Liver (tissue), 9 donors: Measurements from ENCODE around the gene TBL1XR1. TPM values are rescaled to one million over a fixed set of nuclear protein-coding genes. Genes with fewer than 3 reads are reported as not detected.

ENCODE experiments used
- DNase-seq: peaks from one replicate; pipeline ENCODE4 v3.0.0-alpha.2; 2017; ENCODE audit warnings: low spot score
- H3K27ac ChIP-seq, 2 donors: one replicate each; pipeline ENCODE4 v1.7.0; 2013; ENCODE audit warnings: inconsistent platforms in 2 of 2, low read length in 2 of 2, control low read depth in 1 of 2, low read depth in 1 of 2, mild to moderate bottlenecking in 1 of 2
- H3K27me3 ChIP-seq, 4 donors: one replicate each; pipeline versions ENCODE4 v1.6.1 to v1.7.0; 2013; ENCODE audit warnings: low read length in 3 of 4, inconsistent platforms in 1 of 4, mild to moderate bottlenecking in 1 of 4, moderate library complexity in 1 of 4; ENCODE audit not compliant: control insufficient read depth in 4 of 4, insufficient read depth in 4 of 4
- H3K36me3 ChIP-seq, 4 donors: one replicate each; pipeline versions ENCODE4 v1.6.1 to v1.7.0; 2013; ENCODE audit warnings: low read length in 3 of 4, mild to moderate bottlenecking in 3 of 4, low read depth in 1 of 4, moderate library complexity in 1 of 4; ENCODE audit not compliant: control insufficient read depth in 4 of 4, insufficient read depth in 3 of 4
- H3K4me1 ChIP-seq, 4 donors: one replicate each; pipeline versions ENCODE4 v1.6.1 to v1.7.0; 2013; ENCODE audit warnings: low read length in 3 of 4, mild to moderate bottlenecking in 3 of 4, moderate library complexity in 1 of 4; ENCODE audit not compliant: control insufficient read depth in 4 of 4, insufficient read depth in 4 of 4
- H3K4me3 ChIP-seq, 3 donors: one replicate each; pipeline versions ENCODE4 v1.6.1 to v1.7.0; 2013; ENCODE audit warnings: low read length in 3 of 3, control low read depth in 1 of 3, low read depth in 1 of 3, mild to moderate bottlenecking in 1 of 3
- H3K9ac ChIP-seq, 2 donors: one replicate each; pipeline ENCODE4 v1.7.0; 2013; ENCODE audit warnings: low read length in 2 of 2, mild to moderate bottlenecking in 2 of 2, moderate library complexity in 2 of 2, control low read depth in 1 of 2, low read depth in 1 of 2
- H3K9me3 ChIP-seq, 4 donors: one replicate each; pipeline versions ENCODE4 v1.6.1 to v1.7.0; 2013; ENCODE audit warnings: low read length in 3 of 4; ENCODE audit not compliant: control insufficient read depth in 4 of 4
- EGR1 ChIP-seq, 2 donors: IDR thresholded peaks; 2 replicates each; pipeline ENCODE4 v1.6.1; 2016 to 2018; ENCODE audit warnings: antibody characterized with exemption in 2 of 2, low read depth in 2 of 2
- FOXA1 ChIP-seq: IDR thresholded peaks from 2 replicates; pipeline ENCODE4 v1.6.1; 2016; ENCODE audit warnings: antibody characterized with exemption
- FOXA2 ChIP-seq: IDR thresholded peaks from 2 replicates; pipeline ENCODE4 v1.6.1; 2016; ENCODE audit warnings: antibody characterized with exemption
- GABPA ChIP-seq, 2 donors: IDR thresholded peaks in 1 of 2; conservative IDR thresholded peaks in 1 of 2; 2 replicates each; pipeline ENCODE4 v1.6.1; 2016; ENCODE audit warnings: antibody characterized with exemption in 2 of 2, mild to moderate bottlenecking in 1 of 2, moderate library complexity in 1 of 2
- HNF4A ChIP-seq, 2 donors: conservative IDR thresholded peaks; 2 replicates each; pipeline ENCODE4 v1.6.1; 2016; ENCODE audit warnings: antibody characterized with exemption in 2 of 2, mild to moderate bottlenecking in 2 of 2
- HNF4G ChIP-seq: IDR thresholded peaks from 2 replicates; pipeline ENCODE4 v1.6.1; 2016; ENCODE audit warnings: antibody characterized with exemption
- JUND ChIP-seq, 2 donors: IDR thresholded peaks; 2 replicates each; pipeline ENCODE4 v1.6.1; 2016; ENCODE audit warnings: antibody characterized with exemption in 2 of 2
- NR2F2 ChIP-seq: IDR thresholded peaks from 2 replicates; pipeline ENCODE4 v1.6.1; 2016; ENCODE audit warnings: antibody characterized with exemption
- RAD21 ChIP-seq, 2 donors: IDR thresholded peaks; 2 replicates each; pipeline ENCODE4 v1.6.1; 2016; ENCODE audit warnings: antibody characterized with exemption in 2 of 2, mild to moderate bottlenecking in 2 of 2
- RXRA ChIP-seq, 2 donors: IDR thresholded peaks; 2 replicates each; pipeline ENCODE4 v1.6.1; 2017 to 2018; ENCODE audit warnings: antibody characterized with exemption in 2 of 2, mild to moderate bottlenecking in 1 of 2
- SP1 ChIP-seq: IDR thresholded peaks from 2 replicates; pipeline ENCODE4 v1.6.1; 2018; ENCODE audit warnings: antibody characterized with exemption, mild to moderate bottlenecking
- TAF1 ChIP-seq: conservative IDR thresholded peaks from 2 replicates; pipeline ENCODE4 v1.6.1; 2016; ENCODE audit warnings: antibody characterized with exemption, mild to moderate bottlenecking
- YY1 ChIP-seq: IDR thresholded peaks from 2 replicates; pipeline ENCODE4 v1.6.1; 2016; ENCODE audit warnings: antibody characterized with exemption, mild to moderate bottlenecking
- WGBS: extraction: QIAGEN DNeasy Blood & Tissue Kit; methylation state at CpG from one replicate; pipeline ENCODE4 v1.1.7; 2013; 5-methylcytosine and 5-hydroxymethylcytosine counted together
- polyA plus RNA-seq, 2 donors: library from polyadenylated mRNA; stranded (reverse) in 1 of 2; unstranded in 1 of 2; fragments of 200-250 nt in 1 of 2; fragments of >200 nt in 1 of 2; fragmentation: Nextera tagmentation in 1 of 2; extraction: Ambion mirVana in 1 of 2; gene quantifications; one replicate each; pipeline versions ENCODE4 v1.2.1 to v1.2.3, GENCODE V29; 2013 to 2015
- total RNA-seq, 2 donors: library from RNA; depleted of rRNA; stranded (reverse); fragments of >200 nt; gene quantifications; one replicate each; pipeline ENCODE4 v1.2.3, GENCODE V29; 2014
- TF ChIP-seq, protein P1 (sequence below): IDR thresholded peaks from 2 replicates; pipeline ENCODE4 v1.6.1; 2016; ENCODE audit warnings: antibody characterized with exemption
- TF ChIP-seq, protein P2 (sequence below): fragments of 150-350 bp; IDR thresholded peaks from 2 replicates; pipeline ENCODE4 v1.5.1; 2017; ENCODE audit warnings: improper control_type of control experiment, low read depth, low read length; ENCODE audit not compliant: missing input control
- TF ChIP-seq, protein P3 (sequence below): IDR thresholded peaks from 2 replicates; pipeline ENCODE4 v1.6.1; 2016; ENCODE audit warnings: antibody characterized with exemption
- TF ChIP-seq, protein P4 (sequence below): IDR thresholded peaks from 2 replicates; pipeline ENCODE4 v1.6.1; 2016; ENCODE audit warnings: antibody characterized with exemption
- TF ChIP-seq, protein P5 (sequence below): IDR thresholded peaks from 2 replicates; pipeline ENCODE4 v1.6.1; 2016; ENCODE audit warnings: antibody characterized with exemption, mild to moderate bottlenecking
- donor health status: healthy.
- donor health status: healthy.
- donor health status: healthy.
- donor health status: healthy.
- donor health status: healthy.

TBL1XR1 gene
- total and polyA plus RNA-seq, 4 donors = 10.3 to 65.9 (median 33.2) TPM

DNA sequence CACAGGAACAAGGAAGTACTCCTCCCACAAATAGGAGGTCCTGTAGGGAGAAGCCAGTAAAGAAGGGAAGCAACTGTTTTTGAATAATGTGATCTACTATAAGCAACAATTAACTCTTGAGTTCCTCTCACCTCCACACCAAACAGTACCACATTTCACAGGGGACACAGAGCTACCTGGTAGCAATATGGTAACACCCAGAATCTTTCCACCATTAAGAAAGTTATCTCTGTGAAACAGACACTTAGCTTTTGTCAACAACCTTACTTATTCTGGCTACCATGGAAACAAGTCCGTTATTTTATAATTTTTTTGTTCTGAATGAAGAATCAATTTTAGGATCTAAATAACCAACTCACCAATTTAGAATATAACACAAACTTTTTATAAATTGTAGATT, 49.5 kb downstream of the TBL1XR1 start:
- Histone ChIP-seq H3K27me3 (no peaks in the 10 kb centered on the region), H3K9ac (no peak overlapping the region), H3K36me3 (no peaks in the 10 kb centered on the region), H3K4me3 (no peak overlapping the region), H3K9me3 (no peaks in the 10 kb centered on the region), H3K4me1 (peaks cover 2 to 17% (median 6%) of the 10 kb centered on the region in 4 donors), H3K27ac (no peak overlapping the region)
- DNase-seq = no peak
- TF ChIP-seq FOXA1 = no peak
- TF ChIP-seq RXRA (IDR thresholded peaks at IDR 0.05) = no peak
- no peak for TF ChIP-seq RAD21 (IDR thresholded peaks at IDR 0.05)
- no peak for TF ChIP-seq EGR1 (IDR thresholded peaks at IDR 0.05; ENCODE audit: low read depth in 2 of 2)
- TF ChIP-seq, protein P1, sequence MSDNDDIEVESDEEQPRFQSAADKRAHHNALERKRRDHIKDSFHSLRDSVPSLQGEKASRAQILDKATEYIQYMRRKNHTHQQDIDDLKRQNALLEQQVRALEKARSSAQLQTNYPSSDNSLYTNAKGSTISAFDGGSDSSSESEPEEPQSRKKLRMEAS = no peak
- 98% methylated on average over 1 of the region's 1 CpG for WGBS

DNA sequence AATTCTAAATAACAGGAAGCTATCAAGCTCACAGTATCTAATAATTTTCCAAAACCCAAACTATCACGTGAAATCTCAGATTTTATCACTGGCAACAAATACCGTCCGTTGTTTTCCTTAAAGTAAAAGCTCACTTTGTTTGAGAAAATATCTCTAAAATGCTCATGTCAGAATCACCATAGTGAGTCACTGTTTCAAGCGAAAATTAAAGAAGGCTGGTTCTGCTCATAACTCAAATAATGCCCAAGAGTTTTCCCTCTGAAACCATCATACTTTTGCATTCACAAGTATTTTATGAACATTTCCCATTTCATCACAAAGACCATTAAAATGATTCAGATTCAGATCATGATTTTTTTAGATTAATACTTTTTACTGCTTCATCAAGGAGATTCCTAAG, 50.6 kb downstream of the TBL1XR1 start:
- Histone ChIP-seq H3K36me3 (no peaks in the 10 kb centered on the region), H3K9me3 (no peaks in the 10 kb centered on the region), H3K4me3 (no peak overlapping the region), H3K9ac (no peak overlapping the region), H3K4me1 (peaks cover 2 to 21% (median 6%) of the 10 kb centered on the region in 4 donors), H3K27ac (no peak overlapping the region), H3K27me3 (no peaks in the 10 kb centered on the region)
- no peak for DNase-seq
- WGBS = 75% methylated on average over 4 of the region's 4 CpGs
- TF ChIP-seq EGR1 (IDR thresholded peaks at IDR 0.05; ENCODE audit: low read depth in 2 of 2) (no peak), RXRA (IDR thresholded peaks at IDR 0.05) (no peak), FOXA2 (no peak), HNF4G (no peak), HNF4A (conservative IDR thresholded peaks at IDR 0.05) (no peak), TAF1 (no peak), NR2F2 (no peak), RAD21 (IDR thresholded peaks at IDR 0.05) (no peak), GABPA (IDR thresholded peaks at IDR 0.05 in 1 of 2, conservative IDR thresholded peaks at IDR 0.05 in 1 of 2) (no peak), FOXA1 (no peak), JUND (IDR thresholded peaks at IDR 0.05) (no peak), YY1 (no peak), SP1 (no peak)
- TF ChIP-seq, protein P2, sequence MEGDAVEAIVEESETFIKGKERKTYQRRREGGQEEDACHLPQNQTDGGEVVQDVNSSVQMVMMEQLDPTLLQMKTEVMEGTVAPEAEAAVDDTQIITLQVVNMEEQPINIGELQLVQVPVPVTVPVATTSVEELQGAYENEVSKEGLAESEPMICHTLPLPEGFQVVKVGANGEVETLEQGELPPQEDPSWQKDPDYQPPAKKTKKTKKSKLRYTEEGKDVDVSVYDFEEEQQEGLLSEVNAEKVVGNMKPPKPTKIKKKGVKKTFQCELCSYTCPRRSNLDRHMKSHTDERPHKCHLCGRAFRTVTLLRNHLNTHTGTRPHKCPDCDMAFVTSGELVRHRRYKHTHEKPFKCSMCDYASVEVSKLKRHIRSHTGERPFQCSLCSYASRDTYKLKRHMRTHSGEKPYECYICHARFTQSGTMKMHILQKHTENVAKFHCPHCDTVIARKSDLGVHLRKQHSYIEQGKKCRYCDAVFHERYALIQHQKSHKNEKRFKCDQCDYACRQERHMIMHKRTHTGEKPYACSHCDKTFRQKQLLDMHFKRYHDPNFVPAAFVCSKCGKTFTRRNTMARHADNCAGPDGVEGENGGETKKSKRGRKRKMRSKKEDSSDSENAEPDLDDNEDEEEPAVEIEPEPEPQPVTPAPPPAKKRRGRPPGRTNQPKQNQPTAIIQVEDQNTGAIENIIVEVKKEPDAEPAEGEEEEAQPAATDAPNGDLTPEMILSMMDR = no peak
- TF ChIP-seq, protein P3, sequence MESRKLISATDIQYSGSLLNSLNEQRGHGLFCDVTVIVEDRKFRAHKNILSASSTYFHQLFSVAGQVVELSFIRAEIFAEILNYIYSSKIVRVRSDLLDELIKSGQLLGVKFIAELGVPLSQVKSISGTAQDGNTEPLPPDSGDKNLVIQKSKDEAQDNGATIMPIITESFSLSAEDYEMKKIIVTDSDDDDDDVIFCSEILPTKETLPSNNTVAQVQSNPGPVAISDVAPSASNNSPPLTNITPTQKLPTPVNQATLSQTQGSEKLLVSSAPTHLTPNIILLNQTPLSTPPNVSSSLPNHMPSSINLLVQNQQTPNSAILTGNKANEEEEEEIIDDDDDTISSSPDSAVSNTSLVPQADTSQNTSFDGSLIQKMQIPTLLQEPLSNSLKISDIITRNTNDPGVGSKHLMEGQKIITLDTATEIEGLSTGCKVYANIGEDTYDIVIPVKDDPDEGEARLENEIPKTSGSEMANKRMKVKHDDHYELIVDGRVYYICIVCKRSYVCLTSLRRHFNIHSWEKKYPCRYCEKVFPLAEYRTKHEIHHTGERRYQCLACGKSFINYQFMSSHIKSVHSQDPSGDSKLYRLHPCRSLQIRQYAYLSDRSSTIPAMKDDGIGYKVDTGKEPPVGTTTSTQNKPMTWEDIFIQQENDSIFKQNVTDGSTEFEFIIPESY = no peak
- TF ChIP-seq, protein P4, sequence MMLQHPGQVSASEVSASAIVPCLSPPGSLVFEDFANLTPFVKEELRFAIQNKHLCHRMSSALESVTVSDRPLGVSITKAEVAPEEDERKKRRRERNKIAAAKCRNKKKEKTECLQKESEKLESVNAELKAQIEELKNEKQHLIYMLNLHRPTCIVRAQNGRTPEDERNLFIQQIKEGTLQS = no peak
- TF ChIP-seq, protein P1 = no peak
- TF ChIP-seq, protein P5, sequence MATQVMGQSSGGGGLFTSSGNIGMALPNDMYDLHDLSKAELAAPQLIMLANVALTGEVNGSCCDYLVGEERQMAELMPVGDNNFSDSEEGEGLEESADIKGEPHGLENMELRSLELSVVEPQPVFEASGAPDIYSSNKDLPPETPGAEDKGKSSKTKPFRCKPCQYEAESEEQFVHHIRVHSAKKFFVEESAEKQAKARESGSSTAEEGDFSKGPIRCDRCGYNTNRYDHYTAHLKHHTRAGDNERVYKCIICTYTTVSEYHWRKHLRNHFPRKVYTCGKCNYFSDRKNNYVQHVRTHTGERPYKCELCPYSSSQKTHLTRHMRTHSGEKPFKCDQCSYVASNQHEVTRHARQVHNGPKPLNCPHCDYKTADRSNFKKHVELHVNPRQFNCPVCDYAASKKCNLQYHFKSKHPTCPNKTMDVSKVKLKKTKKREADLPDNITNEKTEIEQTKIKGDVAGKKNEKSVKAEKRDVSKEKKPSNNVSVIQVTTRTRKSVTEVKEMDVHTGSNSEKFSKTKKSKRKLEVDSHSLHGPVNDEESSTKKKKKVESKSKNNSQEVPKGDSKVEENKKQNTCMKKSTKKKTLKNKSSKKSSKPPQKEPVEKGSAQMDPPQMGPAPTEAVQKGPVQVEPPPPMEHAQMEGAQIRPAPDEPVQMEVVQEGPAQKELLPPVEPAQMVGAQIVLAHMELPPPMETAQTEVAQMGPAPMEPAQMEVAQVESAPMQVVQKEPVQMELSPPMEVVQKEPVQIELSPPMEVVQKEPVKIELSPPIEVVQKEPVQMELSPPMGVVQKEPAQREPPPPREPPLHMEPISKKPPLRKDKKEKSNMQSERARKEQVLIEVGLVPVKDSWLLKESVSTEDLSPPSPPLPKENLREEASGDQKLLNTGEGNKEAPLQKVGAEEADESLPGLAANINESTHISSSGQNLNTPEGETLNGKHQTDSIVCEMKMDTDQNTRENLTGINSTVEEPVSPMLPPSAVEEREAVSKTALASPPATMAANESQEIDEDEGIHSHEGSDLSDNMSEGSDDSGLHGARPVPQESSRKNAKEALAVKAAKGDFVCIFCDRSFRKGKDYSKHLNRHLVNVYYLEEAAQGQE = no peak
